Measurements from ENCODE around the gene MS4A14.
"Not testable (repeated sequence)": the region's sequence is repeated elsewhere in the genome, so short reads cannot be mapped to it uniquely, and the experiment has no call there.

The MS4A14 gene, protein sequence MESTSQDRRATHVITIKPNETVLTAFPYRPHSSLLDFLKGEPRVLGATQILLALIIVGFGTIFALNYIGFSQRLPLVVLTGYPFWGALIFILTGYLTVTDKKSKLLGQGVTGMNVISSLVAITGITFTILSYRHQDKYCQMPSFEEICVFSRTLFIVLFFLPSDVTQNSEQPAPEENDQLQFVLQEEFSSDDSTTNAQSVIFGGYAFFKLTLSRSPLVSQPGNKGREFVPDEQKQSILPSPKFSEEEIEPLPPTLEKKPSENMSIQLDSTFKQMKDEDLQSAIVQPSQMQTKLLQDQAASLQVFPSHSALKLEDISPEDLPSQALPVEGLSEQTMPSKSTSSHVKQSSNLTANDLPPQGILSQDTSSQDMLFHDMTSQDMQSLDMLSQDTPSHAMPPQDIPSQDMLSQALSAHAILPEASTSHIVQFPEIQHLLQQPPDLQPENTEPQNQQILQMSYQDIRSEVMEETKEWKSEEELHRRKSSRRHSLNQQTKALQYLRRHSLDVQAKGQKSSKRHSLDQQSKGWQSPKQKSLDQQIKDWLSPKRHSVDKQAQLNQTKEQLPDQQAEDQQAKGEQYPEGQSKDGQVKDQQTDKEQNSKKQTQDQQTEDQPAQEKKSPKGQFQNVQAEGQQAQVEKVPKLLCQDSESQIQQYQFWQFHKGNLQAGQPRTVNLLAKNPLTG

DNA sequence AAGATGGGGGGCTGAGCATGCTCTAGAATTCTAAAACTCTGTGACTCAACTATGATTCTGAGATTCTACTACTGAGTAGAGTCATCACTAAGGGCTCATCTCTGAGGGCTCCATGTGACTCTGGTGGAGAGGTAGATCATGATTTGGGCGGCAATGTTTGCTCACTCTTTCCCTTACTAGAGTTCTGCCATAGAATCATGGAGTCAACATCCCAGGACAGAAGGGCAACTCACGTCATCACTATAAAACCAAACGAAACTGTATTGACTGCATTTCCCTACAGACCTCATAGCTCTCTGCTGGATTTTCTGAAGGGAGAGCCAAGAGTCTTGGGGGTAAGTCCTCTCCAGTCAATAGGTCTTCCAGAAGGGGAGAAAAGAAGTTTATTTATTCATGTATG is at the start of gene MS4A14:
Gene MS4A14 (plus strand): TSS at position 78 of the 400 bp plus-strand sequence. CDS start 120 bp downstream, at position 198.
- DNase-seq, result no peak

GRCh38 chr11:60347084-60347797 is 49.0 kb upstream of the MS4A14 start:
- DNase-seq, result no peak

DNA sequence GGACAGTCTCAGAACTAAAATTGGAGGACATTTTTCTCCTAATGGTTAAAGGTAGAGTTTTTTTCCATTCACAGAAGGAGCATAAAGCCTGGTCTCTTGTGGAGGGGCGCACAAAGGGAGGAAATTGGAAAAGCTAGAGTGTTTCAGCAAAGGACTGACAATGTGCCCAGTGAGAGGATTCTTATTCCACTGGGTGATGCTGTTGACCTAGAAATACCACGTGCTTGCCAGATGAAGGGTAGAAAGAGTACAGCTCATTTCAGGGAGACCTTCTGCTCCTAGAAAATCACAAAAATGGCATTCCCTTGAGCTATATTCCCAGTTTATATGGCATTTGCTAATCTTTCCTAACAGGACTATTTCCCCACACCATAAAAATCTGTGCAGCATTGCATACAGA is 48.1 kb upstream of the MS4A14 start:
- DNase-seq, result no peak

GRCh38 chr11:60349990-60350389 is 46.3 kb upstream of the MS4A14 start:
- no peak for DNase-seq

GRCh38 chr11:60357771-60358170 is 38.5 kb upstream of the MS4A14 start:
- no peak for DNase-seq

DNA sequence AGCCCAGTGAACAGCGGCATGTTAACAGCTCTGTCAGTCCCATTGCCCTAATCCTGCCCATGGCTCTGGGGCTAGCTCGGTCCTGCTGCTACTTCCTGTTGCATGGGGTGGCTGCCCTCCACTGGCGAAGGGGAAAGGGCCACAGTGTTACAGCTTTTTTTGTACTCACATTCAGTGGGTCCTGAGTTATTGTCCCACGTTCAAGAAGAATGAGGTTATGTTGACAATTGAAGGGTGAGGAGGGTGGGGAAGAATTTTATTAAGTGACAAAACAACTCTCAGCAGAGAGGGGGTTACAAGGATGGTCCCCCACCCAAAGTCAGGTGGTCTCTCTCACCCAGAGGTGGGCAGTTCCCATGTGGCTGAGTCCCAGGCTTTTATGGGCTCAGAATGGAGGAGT is 35.6 kb upstream of the MS4A14 start:
- no peak for DNase-seq

GRCh38 chr11:60362241-60362640 is 34.0 kb upstream of the MS4A14 start:
- DNase-seq, result no peak

- DNase-seq, result peak; percentile 53
Observed at GRCh38 chr11:60363542-60364470, 32.5 kb upstream of the MS4A14 start.

DNA sequence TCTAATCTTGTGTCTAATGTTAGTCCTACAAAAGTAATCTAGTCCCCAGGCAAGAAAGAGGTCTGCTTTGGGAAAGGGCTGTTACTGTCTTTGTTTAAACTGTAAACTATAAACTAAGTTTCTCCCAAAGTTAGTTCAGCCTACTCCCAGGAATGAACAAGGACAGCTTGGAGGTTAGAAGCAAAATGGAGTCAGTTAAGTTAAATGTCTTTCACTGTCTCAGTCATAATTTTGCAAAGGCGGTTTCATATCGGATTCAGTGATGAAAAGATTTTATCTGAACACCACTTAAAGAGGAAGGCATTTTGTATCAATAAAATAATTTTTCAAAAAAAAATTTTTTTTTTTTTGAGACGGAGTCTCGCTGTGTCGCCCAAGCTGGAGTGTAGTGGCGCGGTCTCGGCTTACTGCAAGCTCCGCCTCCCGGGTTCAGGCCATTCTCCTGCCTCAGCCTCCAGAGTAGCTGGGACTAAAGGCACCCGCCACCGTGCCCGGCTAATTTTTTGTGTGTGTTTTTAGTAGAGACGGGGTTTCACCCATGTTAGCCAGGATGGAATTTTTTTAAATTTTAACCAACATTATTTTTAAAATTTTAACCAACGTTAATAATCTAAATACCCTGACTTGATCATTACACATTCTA is 29.9 kb upstream of the MS4A14 start:
- not testable (repeated sequence) for DNase-seq

- DNase-seq, result no peak
Observed at GRCh38 chr11:60367009-60367408, 29.2 kb upstream of the MS4A14 start.

DNA sequence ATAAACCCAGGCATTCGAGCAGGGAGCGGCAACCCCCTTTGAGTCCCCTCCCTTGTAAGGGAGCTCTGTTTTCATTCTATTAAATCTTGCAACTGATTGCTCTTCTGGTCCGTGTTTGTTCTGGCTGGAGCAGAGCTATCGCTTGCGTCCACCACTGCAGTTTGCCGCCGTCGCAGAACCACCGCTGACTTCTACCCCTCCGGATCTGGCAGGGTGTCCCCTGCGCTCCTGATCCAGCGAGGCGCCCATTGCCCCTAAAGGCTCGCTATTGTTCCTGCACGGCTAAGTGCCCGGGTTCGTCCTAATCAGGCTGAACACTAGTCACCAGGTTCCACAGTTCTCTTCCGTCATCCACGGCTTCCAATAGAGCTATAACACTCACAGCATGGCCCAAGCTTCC is 28.4 kb upstream of the MS4A14 start:
- DNase-seq, result no peak

DNA sequence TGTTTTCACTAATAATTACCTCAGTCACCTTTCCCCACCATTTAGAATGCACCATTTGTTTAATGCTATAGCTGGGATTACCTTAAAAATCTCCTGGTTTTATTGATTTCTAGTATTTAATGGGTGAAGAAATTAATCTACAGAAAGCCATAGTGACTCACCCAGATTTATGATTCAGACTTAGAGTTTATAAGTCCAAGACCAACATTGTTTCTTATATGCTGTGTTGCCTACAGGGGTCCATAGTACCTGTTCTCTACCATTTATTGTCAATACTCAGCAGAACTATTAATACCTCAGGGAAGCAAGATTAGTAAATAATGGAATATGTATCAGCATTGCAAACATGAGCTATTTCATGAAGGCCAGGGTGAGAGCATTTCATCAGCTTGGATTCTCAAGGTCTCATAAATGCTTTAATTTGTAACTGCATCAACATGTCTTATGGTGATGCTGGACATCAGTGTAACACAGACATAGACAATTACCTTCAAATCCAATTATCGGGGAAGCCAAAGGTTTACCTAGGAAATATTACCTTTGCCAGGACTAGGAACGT is 25.9 kb upstream of the MS4A14 start:
- no peak for DNase-seq

DNA sequence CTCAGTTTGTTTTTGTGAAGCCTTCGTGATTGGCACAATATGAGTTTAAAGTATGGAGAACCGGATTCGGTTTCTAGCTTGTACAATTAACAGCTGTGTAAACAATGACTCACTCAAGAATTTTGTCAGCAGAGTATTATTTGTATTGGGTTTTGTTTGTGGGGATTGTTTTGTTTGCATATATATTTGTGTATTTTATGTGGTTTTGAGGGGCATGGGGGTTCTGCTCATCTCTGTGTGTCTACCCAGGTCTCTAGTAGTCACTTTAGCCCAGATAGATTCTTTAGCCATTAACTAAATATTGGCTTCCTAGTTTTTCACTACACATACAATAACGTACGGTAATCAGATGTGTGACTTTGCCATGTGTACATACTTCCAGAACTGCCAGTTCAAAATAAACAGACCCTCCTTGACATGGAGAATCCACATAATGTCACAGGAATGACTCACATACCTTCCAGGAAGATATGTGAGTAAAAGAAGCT is 25.4 kb upstream of the MS4A14 start:
- DNase-seq, result no peak

GRCh38 chr11:60371386-60371785 is 24.9 kb upstream of the MS4A14 start:
- DNase-seq, result no peak

GRCh38 chr11:60371854-60372253 is 24.4 kb upstream of the MS4A14 start:
- no peak for DNase-seq

- DNase-seq, result no peak
Observed at GRCh38 chr11:60372767-60373166, 23.5 kb upstream of the MS4A14 start.

- no peak for DNase-seq
Observed at GRCh38 chr11:60375316-60375715, 20.9 kb upstream of the MS4A14 start.

- DNase-seq, result no peak
Observed at GRCh38 chr11:60376601-60377000, 19.7 kb upstream of the MS4A14 start.

DNA sequence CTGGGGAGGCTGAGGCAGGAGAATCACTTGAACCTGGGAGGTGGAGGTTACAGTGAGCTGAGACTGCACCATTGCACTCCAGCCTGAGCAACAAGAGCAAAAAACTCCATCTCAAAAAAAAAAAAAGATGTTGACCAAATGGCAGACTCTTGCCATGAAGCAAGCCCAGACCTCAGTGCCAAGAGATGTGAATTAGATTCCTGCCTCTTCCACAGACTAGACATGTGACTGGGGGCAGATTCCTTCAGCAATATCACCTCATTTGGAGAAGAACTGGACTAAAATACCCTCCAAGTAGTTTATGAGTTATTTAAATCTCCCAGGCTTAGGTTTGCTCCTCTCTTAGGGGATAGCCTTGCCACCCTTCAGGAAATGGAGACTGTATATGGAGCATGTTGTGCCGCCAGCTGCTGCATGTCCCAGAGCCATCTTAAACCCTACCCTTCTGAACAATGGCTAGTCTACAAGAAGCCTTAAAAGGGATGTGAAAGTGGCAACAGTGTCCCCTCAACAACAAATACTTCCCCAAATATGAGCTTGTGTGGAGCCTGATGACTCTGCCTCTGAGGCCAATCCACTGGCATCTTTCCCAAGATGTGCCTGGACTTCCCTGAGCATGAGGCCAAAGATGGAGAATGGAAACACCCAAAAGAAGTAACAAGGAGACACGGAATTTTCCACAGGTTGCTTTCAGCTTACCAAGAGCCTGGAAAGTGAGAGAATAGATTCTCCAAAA is 18.7 kb upstream of the MS4A14 start:
- DNase-seq, result peak; percentile 20

GRCh38 chr11:60378354-60378753 is 17.9 kb upstream of the MS4A14 start, which contains the start of gene MS4A7:
Gene MS4A7 (plus strand): TSS chr11:60378532. CDS start chr11:60383142, 4,610 bp downstream.
- DNase-seq, result peak; percentile 30
